HCT116 (cell line): ENCODE data around the gene GAK. TPM values are rescaled to one million over a fixed set of nuclear protein-coding genes. Genes with fewer than 3 reads are reported as not detected.

Source experiments
- ATAC-seq: fragments of 200-7000 bp; cut with Tn5 transposase; 2 replicates; pipeline ENCODE4 v1.9.1; 2020; ENCODE audit warnings: mild to moderate bottlenecking, moderate library complexity
- BruUV-seq: library from RNA; stranded (reverse); fragments of 400-500 nt; replicated peaks from 2 replicates; lab custom pipeline; 2021; lab: Mats Ljungman, UMichigan
- CTCF ChIA-PET: fragments of 300-600 bp; sonication (Branson Sonifier 250); formaldehyde crosslinking; loops from one replicate; lab custom pipeline; 2021; ENCODE audit warnings: antibody characterized with exemption; lab: Charles Lee
- POLR2A ChIA-PET: fragments of 300-600, 350-600 bp; sonication (Branson Sonifier 250); formaldehyde crosslinking; loops from one replicate; lab custom pipeline; 2021; ENCODE audit warnings: antibody characterized with exemption; lab: Charles Lee
- RAD21 ChIA-PET, 2 experiments: fragments of 300-600 bp; sonication (Branson Sonifier 250); formaldehyde crosslinking; loops; one replicate each; lab custom pipeline; 2023; ENCODE audit warnings: low total read pairs in 2 of 2; ENCODE audit not compliant: uncharacterized antibody in 2 of 2, unreplicated experiment in 2 of 2, low non-redundant PET in 1 of 2; lab: Charles Lee
- DNase-seq: peaks from one replicate; pipeline ENCODE4 v3.0.0-alpha.2; 2010; ENCODE audit warnings: low read depth, low spot score
- H2AFZ ChIP-seq: fragments of 200-600 bp; shearing (Covaris generic), sonication (generic); 2 replicates; pipeline ENCODE4 v1.6.1; 2017; ENCODE audit warnings: low read depth, mixed run types, mixed read lengths, antibody characterized with exemption, low read length; ENCODE audit not compliant: poor library complexity, severe bottlenecking
- H3K27ac ChIP-seq: 2 replicates; pipeline ENCODE4 v1.5.1; 2012; ENCODE audit warnings: low read depth, low read length
- H3K27me3 ChIP-seq: fragments of 200-600 bp; sonication (generic); 2 replicates; pipeline ENCODE4 v1.6.1; 2016; ENCODE audit warnings: mixed run types, low read length, mixed read lengths; ENCODE audit not compliant: insufficient read depth
- H3K36me3 ChIP-seq, 2 experiments: fragments of 200-500 bp in 1 of 2; fragments of 200-600 bp in 1 of 2; sonication (Bioruptor generic) in 1 of 2; sonication (generic) in 1 of 2; 2 replicates each; pipeline versions ENCODE4 v1.5.1 to v1.6.1; 2014 to 2016; ENCODE audit warnings: low read length in 2 of 2, inconsistent platforms in 1 of 2, mixed read lengths in 1 of 2, mixed run types in 1 of 2; ENCODE audit not compliant: insufficient read depth in 2 of 2, control insufficient read depth in 1 of 2
- H3K4me1 ChIP-seq, 2 experiments: fragments of 200-600 bp in 1 of 2; sonication (generic) in 1 of 2; 2 replicates each; pipeline versions ENCODE4 v1.5.1 to v1.6.1; 2012 to 2017; ENCODE audit warnings: low read length in 2 of 2, inconsistent platforms in 1 of 2, mild to moderate bottlenecking in 1 of 2, mixed read lengths in 1 of 2, mixed run types in 1 of 2, moderate library complexity in 1 of 2; ENCODE audit not compliant: insufficient read depth in 2 of 2, control insufficient read depth in 1 of 2
- H3K4me2 ChIP-seq: fragments of 200-600 bp; sonication (generic); 2 replicates; pipeline ENCODE4 v1.6.1; 2017; ENCODE audit warnings: mixed run types, low read length, mixed read lengths
- H3K4me3 ChIP-seq, 2 experiments: fragments of 200-600 bp in 1 of 2; sonication (generic) in 1 of 2; replicated peaks in 1 of 2; 2 replicates each; pipeline ENCODE4 v1.5.1; 2011 to 2016; ENCODE audit warnings: low read length in 2 of 2, control low read depth in 1 of 2, low read depth in 1 of 2, mild to moderate bottlenecking in 1 of 2, mixed read lengths in 1 of 2, mixed run types in 1 of 2
- H3K79me2 ChIP-seq: fragments of 200-600 bp; sonication (generic); 2 replicates; pipeline ENCODE4 v1.6.1; 2017; ENCODE audit warnings: mild to moderate bottlenecking, mixed run types, low read length, moderate library complexity, mixed read lengths; ENCODE audit not compliant: insufficient read depth
- H3K9ac ChIP-seq: fragments of 200-600 bp; sonication (generic); 2 replicates; pipeline ENCODE4 v1.6.1; 2016; ENCODE audit warnings: low read length, mixed read lengths
- H3K9me2 ChIP-seq: fragments of 200-600 bp; sonication (generic), shearing (Covaris generic); 2 replicates; pipeline ENCODE4 v1.6.1; 2017; ENCODE audit warnings: mixed run types, mild to moderate bottlenecking, moderate library complexity; ENCODE audit not compliant: insufficient read depth
- H3K9me3 ChIP-seq, 2 experiments: fragments of 200-500 bp in 1 of 2; fragments of 200-600 bp in 1 of 2; sonication (Bioruptor generic) in 1 of 2; sonication (generic) in 1 of 2; 2 replicates each; pipeline ENCODE4 v1.6.1; 2014 to 2017; ENCODE audit warnings: low read length in 2 of 2, mixed read lengths in 2 of 2, inconsistent platforms in 1 of 2, low read depth in 1 of 2, mild to moderate bottlenecking in 1 of 2, mixed run types in 1 of 2, moderate library complexity in 1 of 2; ENCODE audit not compliant: control insufficient read depth in 1 of 2, insufficient read depth in 1 of 2
- H4K20me1 ChIP-seq: fragments of 200-600 bp; sonication (generic), shearing (Covaris generic); 2 replicates; pipeline ENCODE4 v1.6.1; 2017; ENCODE audit warnings: mixed run types, mild to moderate bottlenecking, moderate library complexity; ENCODE audit not compliant: insufficient read depth
- ELF1 ChIP-seq: IDR thresholded peaks from 2 replicates; pipeline ENCODE4 v1.6.1; 2012; ENCODE audit warnings: low read depth, borderline replicate concordance
- RAD21 ChIP-seq: IDR thresholded peaks from 2 replicates; pipeline ENCODE4 v1.6.1; 2012; ENCODE audit warnings: low read depth, mild to moderate bottlenecking
- SRF ChIP-seq: IDR thresholded peaks from 2 replicates; pipeline ENCODE4 v1.6.1; 2012; ENCODE audit warnings: low read depth
- YY1 ChIP-seq: IDR thresholded peaks from 2 replicates; pipeline ENCODE4 v1.6.1; 2011; ENCODE audit warnings: low read length, low read depth, moderate library complexity, mild to moderate bottlenecking; ENCODE audit not compliant: insufficient replicate concordance; ENCODE audit errors: extremely low read depth
- ZBTB33 ChIP-seq: IDR thresholded peaks from 2 replicates; pipeline ENCODE4 v1.6.1; 2011; ENCODE audit warnings: mild to moderate bottlenecking, low read length, moderate library complexity; ENCODE audit not compliant: insufficient replicate concordance; ENCODE audit errors: extremely low read depth
- ZFX ChIP-seq: fragments of 450-650 bp; IDR thresholded peaks from 2 replicates; pipeline ENCODE4 v1.6.1; 2017
- ZNF274 ChIP-seq: fragments of 200-500 bp; sonication (Bioruptor generic); IDR thresholded peaks from 2 replicates; pipeline ENCODE4 v1.6.1; 2014; ENCODE audit warnings: mild to moderate bottlenecking, low read depth, low read length, inconsistent platforms
- intact Hi-C: fragments of 100-400 bp; cut with micrococcal nuclease; formaldehyde crosslinking; loops from 2 replicates; pipeline ENCODE4 v1.10.0; 2022
- total RNA-seq: library from RNA; stranded (reverse); gene quantifications from one replicate; pipeline ENCODE4 v1.2.1, GENCODE V29; 2021; ENCODE audit not compliant: unreplicated experiment

The GAK gene
- total RNA-seq, 1 experiment from 2014 or later, result 123 TPM

GRCh38 chr4:903066-904046, 28.8 kb downstream of the GAK start:
- Histone ChIP-seq H3K79me2 (peaks cover 55% of the 10 kb centered on the region), H3K4me1 (no peaks in the 10 kb centered on the region), H3K27me3 (no peaks in the 10 kb centered on the region), H3K9ac (no peak overlapping the region), H4K20me1 (no peaks in the 10 kb centered on the region), H3K4me3 (no peak overlapping the region), H3K9me3 (peaks cover 0 to 4% of the 10 kb centered on the region in 2 experiments; a peak in 1 of 4 replicates), H3K36me3 (peaks cover 0 to 4% of the 10 kb centered on the region in 2 experiments; a peak in 1 of 4 replicates), H2AFZ (no peak overlapping the region), H3K27ac (no peak overlapping the region), H3K4me2 (no peak overlapping the region), H3K9me2 (no peaks in the 10 kb centered on the region)
- ChIA-PET CTCF (no interaction called here), POLR2A (no interaction called here), RAD21 (no interaction called here)
- ATAC-seq, result no peak
- TF ChIP-seq SRF, result no peak
- TF ChIP-seq ZBTB33, result no peak
- TF ChIP-seq ELF1, result no peak
- TF ChIP-seq RAD21, result no peak
- TF ChIP-seq ZNF274, result no peak
- no peak for TF ChIP-seq YY1
- no peak for TF ChIP-seq ZFX
- no peak for DNase-seq
- intact Hi-C loops, result no loop called here
- no TSS peak for BruUV-seq
